Nephron progenitor cell (in vitro differentiated cells): ENCODE data around the gene CCDC82.
"Not testable (repeated sequence)": the region's sequence is repeated elsewhere in the genome, so short reads cannot be mapped to it uniquely, and the experiment has no call there.

ENCODE experiments used
- DNase-seq: peaks from one replicate; pipeline ENCODE4 v3.0.0; 2021
- H3K27ac Mint-ChIP-seq: 2 replicates; pipeline ENCODE4 v1.8.0; 2021; ENCODE audit warnings: mild to moderate bottlenecking, moderate library complexity, mixed read lengths
- H3K27me3 Mint-ChIP-seq: 2 replicates; pipeline ENCODE4 v1.8.0; 2021; ENCODE audit warnings: mild to moderate bottlenecking, low read depth, mixed read lengths; ENCODE audit not compliant: poor library complexity
- H3K36me3 Mint-ChIP-seq: 2 replicates; pipeline ENCODE4 v1.8.0; 2021; ENCODE audit warnings: low read depth, mixed read lengths
- H3K4me1 Mint-ChIP-seq: 2 replicates; pipeline ENCODE4 v1.8.0; 2021; ENCODE audit warnings: mixed read lengths
- H3K4me3 Mint-ChIP-seq: 2 replicates; pipeline ENCODE4 v1.8.0; 2021; ENCODE audit warnings: mild to moderate bottlenecking, moderate library complexity, mixed read lengths
- H3K9me3 Mint-ChIP-seq: 2 replicates; pipeline ENCODE4 v1.8.0; 2021; ENCODE audit warnings: mild to moderate bottlenecking, moderate library complexity, mixed read lengths
- CTCF ChIP-seq: fragments of 200-600 bp; sonication (generic); IDR thresholded peaks from 2 replicates; pipeline ENCODE4 v1.5.0; 2021; ENCODE audit warnings: antibody characterized with exemption

CCDC82 gene

DNA sequence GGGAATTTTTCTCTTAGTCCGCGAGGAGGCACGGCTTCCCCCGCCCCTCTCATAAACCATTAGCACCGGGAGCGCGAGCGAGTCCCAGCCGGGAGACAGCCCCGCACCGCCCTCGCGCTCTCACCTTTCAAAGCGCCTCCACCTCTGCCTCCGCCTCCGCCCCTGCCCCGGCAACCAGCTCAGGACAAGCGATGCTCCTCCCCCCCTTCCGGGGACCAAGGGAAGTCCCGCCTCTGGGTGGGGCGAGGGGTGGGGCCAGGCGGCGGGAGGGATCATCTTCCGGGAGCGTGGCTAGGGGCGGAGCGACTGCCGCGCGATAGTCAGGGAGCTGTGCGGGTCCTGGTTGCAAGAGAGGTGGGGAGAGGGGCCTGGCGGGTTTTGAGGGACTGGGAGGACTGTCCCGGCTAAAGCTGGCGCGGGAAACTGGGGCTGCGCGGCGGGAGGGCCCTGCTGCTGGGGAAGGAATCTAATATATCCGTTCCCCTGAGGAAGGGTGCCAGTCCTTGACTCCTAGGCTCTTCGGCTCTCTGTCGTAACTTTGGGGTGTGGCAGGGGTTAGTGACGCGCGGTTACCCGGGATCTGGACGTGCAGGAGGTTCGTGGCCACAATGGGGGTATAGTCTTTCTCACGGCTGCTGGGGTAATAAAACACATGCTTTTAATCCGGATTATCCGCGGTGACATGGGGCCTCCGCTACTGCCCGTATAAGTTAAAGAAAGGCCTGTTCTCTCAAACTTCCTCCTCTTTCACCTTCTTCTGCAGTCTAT is at the start of gene CCDC82, which contains the start of gene JRKL:
TSS of gene CCDC82 (minus strand) at position 193 of the 768 bp plus-strand sequence. CDS start 5,165 bp downstream, outside the sequence.
TSS of gene JRKL (plus strand) at position 294 of the 768 bp plus-strand sequence. CDS start 637 bp downstream, outside the sequence.
- peak within 1 kb of the TSS; percentile 95 for H3K4me3 Mint-ChIP-seq
- TF ChIP-seq CTCF = no peak

DNA sequence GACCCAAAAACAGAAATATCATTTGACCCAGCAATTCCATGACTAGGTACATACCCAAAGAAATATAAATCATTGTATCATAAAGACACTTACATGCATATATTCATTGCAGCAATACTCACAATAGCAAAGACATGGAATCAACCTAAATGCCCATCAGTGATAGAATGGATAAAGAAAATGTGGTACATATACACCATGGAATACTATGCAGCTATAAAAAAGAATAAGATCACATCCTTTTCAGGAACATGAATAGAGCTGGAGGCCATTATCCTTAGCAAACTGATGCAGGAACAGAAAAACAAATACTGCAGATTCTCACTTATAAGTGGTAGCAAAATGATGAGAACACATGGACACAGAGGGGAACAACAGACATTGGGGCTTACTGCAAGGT is 42.9 kb upstream of the CCDC82 start:
- not testable (repeated sequence) for H3K27me3 Mint-ChIP-seq, H3K4me3 Mint-ChIP-seq, H3K36me3 Mint-ChIP-seq, DNase-seq, H3K4me1 Mint-ChIP-seq, H3K27ac Mint-ChIP-seq
- H3K9me3 Mint-ChIP-seq = peaks cover 31% of the 10 kb centered on the region

More for the DNA sequence above, at the start of gene CCDC82, which contains the start of gene JRKL:
- Mint-ChIP-seq H3K9me3 (peaks cover 38% of the 10 kb centered on the region), H3K36me3 (peaks cover 40% of the 10 kb centered on the region), H3K27me3 (no peaks in the 10 kb centered on the region), H3K4me1 (peaks cover 31% of the 10 kb centered on the region), H3K27ac (peak within 1 kb of the TSS; percentile 100)
- peak; percentile 99 for DNase-seq

DNA sequence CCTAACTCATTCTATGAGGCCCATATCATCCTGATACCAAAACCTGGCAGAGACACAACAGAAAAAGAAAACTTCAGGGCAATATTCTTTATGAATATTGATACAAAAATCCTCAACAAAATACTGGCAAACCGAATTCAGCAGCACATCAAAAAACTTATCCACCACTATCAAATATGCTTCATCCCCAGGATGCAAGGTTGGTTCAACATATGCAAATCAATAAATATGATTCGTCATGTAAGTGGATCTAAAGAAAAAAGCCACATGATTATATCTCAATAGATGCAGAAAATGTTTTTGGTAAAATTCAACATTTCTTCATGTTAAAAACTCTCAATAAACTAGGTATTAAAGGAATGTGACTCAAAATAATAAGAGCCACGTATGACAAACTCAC is 41.0 kb upstream of the CCDC82 start:
- TF ChIP-seq CTCF = no peak
- no peak for DNase-seq
- H3K27me3 Mint-ChIP-seq = no peaks in the 10 kb centered on the region

DNA sequence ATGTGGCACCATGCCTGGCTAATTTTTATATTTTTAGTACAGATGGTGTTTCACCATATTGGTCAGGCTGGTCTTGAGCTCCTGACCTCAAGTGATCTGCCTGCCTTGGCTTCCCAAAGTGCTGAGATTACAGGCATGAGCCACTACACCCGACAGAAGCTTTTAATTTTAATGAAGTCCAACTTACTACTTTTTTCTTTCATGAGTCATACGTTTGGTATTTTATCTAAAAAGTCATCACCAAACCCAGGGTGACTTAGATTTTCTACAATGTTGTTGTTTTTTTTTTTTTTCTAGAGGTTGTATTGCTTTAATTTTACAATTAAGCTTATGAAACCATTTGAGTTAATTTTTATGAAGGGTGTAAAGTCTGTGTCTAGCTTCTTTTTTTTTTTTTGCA is 35.0 kb upstream of the CCDC82 start:
- Mint-ChIP-seq H3K4me1 (peaks cover 11% of the 10 kb centered on the region), H3K27me3 (no peaks in the 10 kb centered on the region), H3K4me3 (no peak overlapping the region), H3K36me3 (peaks cover 6% of the 10 kb centered on the region), H3K9me3 (peaks cover 9% of the 10 kb centered on the region), H3K27ac (no peak overlapping the region)
- no peak for DNase-seq
- TF ChIP-seq CTCF = no peak

More for the DNA sequence above, 41.0 kb upstream of the CCDC82 start:
- Mint-ChIP-seq H3K9me3 (peaks cover 26% of the 10 kb centered on the region), H3K4me1 (peaks cover 11% of the 10 kb centered on the region), H3K27ac (no peak overlapping the region), H3K4me3 (no peak overlapping the region), H3K36me3 (peaks cover 9% of the 10 kb centered on the region)

DNA sequence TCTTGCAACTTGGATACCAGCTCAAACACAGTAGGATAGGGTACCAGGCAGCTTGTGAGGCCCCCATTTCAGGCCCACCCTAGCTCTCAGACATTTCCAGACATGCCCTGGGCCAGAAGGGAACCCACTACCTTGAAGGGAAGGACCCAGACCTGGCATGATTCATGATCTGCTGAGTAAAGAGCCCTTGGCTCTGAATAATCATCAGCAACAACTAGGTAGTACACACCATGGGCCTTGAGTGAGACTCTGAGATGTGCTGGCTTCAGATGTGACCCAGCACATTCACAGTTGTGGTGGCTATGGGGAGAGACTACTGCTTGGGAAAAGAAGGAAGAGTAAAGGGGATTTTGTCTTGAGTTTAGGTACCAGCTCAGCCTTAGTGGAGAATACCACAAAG is 23.7 kb upstream of the CCDC82 start:
- TF ChIP-seq CTCF = no peak
- Mint-ChIP-seq H3K27me3 (peaks cover 5% of the 10 kb centered on the region), H3K27ac (no peak overlapping the region), H3K9me3 (peaks cover 67% of the 10 kb centered on the region), H3K36me3 (peaks cover 30% of the 10 kb centered on the region), H3K4me1 (no peaks in the 10 kb centered on the region), H3K4me3 (no peak overlapping the region)
- DNase-seq = no peak

DNA sequence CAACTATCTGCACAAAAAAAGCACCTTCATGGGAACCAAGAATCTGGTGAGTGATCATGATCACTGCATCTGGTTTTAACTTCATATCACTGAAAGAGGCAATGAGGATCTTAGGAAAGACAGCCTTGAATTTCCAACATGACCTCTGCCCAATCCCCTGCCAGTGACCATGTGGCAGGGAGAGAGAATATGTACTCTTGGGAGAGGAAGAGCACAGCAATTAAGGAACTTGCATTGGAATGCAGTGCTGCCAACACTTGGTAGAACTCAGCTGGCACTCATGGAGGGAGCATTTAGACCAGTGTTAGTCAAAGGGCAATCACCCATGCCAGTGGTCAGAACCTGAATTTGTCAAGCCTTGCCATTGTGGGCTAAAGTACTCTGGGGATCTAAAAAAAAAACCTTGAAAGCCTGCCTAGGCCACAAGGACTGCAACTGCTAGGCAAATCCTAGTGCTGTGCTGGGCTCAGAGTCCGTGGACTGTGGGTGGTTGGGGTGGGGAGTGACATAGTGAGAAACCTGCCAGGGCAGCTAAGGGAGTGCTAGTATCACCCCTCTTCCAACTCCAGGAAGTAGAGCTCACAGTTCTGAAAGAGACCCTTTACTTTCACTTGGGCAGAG is 23.2 kb upstream of the CCDC82 start:
- H3K27ac Mint-ChIP-seq = no peak overlapping the region
- peaks cover 5% of the 10 kb centered on the region for H3K27me3 Mint-ChIP-seq
- H3K4me1 Mint-ChIP-seq = no peaks in the 10 kb centered on the region
- TF ChIP-seq CTCF = no peak
- H3K36me3 Mint-ChIP-seq = peaks cover 30% of the 10 kb centered on the region
- no peak for DNase-seq
- peaks cover 62% of the 10 kb centered on the region for H3K9me3 Mint-ChIP-seq
- H3K4me3 Mint-ChIP-seq = no peak overlapping the region

DNA sequence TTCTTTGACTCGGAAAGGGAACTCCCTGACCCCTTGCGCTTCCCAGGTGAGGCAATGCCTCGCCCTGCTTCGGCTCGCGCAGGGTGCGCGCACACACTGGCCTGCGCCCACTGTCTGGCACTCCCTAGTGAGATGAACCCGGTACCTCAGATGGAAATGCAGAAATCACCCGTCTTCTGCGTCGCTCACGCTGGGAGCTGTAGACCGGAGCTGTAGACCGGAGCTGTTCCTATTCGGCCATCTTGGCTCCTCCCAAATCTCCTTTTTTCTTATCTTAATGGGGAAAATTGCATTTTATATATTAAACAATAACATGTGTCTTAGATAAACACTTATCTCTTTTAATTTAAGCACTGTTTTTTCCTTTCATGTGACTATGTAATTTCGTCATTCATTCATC is 21.7 kb upstream of the CCDC82 start:
- Mint-ChIP-seq H3K27ac (peak overlapping the region; percentile 51), H3K9me3 (peaks cover 49% of the 10 kb centered on the region), H3K36me3 (peaks cover 26% of the 10 kb centered on the region), H3K4me3 (peak overlapping the region; percentile 81)
- not testable (repeated sequence) for DNase-seq, H3K27me3 Mint-ChIP-seq, H3K4me1 Mint-ChIP-seq
